H9 (cell line): ENCODE data around the gene SYNRG. TPM values are rescaled to one million over a fixed set of nuclear protein-coding genes. Genes with fewer than 3 reads are reported as not detected.
A peak's percentile ranks its signal among the peaks of the same experiment; 100 is the strongest.

Source experiments
- DNase-seq: peaks from one replicate; pipeline ENCODE4 v3.0.0-alpha.2; 2017
- H2AFZ ChIP-seq: one replicate; pipeline ENCODE4 v1.6.1; 2013; ENCODE audit warnings: mild to moderate bottlenecking, low read length, control low read depth, moderate library complexity
- H2AK5ac ChIP-seq: 2 replicates; pipeline ENCODE4 v1.6.1; 2013; ENCODE audit warnings: low read length, control low read depth, mixed read lengths; ENCODE audit not compliant: insufficient read length
- H2BK120ac ChIP-seq: one replicate; pipeline ENCODE4 v1.6.1; 2013; ENCODE audit warnings: low read depth, mild to moderate bottlenecking, low read length, control low read depth, inconsistent platforms; ENCODE audit not compliant: poor library complexity, severe bottlenecking
- H2BK12ac ChIP-seq: 2 replicates; pipeline ENCODE4 v1.6.1; 2013; ENCODE audit warnings: low read length, control low read depth, mixed read lengths, low read depth; ENCODE audit not compliant: insufficient read length
- H2BK15ac ChIP-seq: 2 replicates; pipeline ENCODE4 v1.6.1; 2013; ENCODE audit warnings: low read depth, low read length, control low read depth
- H2BK20ac ChIP-seq: one replicate; pipeline ENCODE4 v1.6.1; 2013; ENCODE audit warnings: low read depth, mild to moderate bottlenecking, low read length, control low read depth, inconsistent platforms; ENCODE audit not compliant: poor library complexity, severe bottlenecking
- H2BK5ac ChIP-seq: 2 replicates; pipeline ENCODE4 v1.6.1; 2013; ENCODE audit warnings: low read length, control low read depth, mixed read lengths; ENCODE audit not compliant: insufficient read length
- H3K14ac ChIP-seq: 2 replicates; pipeline ENCODE4 v1.6.1; 2013; ENCODE audit warnings: low read length, control low read depth; ENCODE audit not compliant: insufficient read depth
- H3K18ac ChIP-seq: 2 replicates; pipeline ENCODE4 v1.6.1; 2013; ENCODE audit warnings: low read depth, mild to moderate bottlenecking, mixed read lengths, low read length, control low read depth; ENCODE audit not compliant: insufficient read length
- H3K23ac ChIP-seq: 2 replicates; pipeline ENCODE4 v1.6.1; 2013; ENCODE audit warnings: low read length, control low read depth, mixed read lengths, low read depth; ENCODE audit not compliant: insufficient read length
- H3K23me2 ChIP-seq: 2 replicates; pipeline ENCODE4 v1.6.1; 2013; ENCODE audit warnings: low read depth, mild to moderate bottlenecking, mixed read lengths, low read length, control low read depth; ENCODE audit not compliant: insufficient read length, poor library complexity, severe bottlenecking
- H3K27ac ChIP-seq: 2 replicates; pipeline ENCODE4 v1.5.1; 2013; ENCODE audit warnings: low read length, control low read depth, mixed read lengths, low read depth; ENCODE audit not compliant: insufficient read length
- H3K27me3 ChIP-seq: 2 replicates; pipeline ENCODE4 v1.6.1; 2013; ENCODE audit warnings: low read length, control low read depth, inconsistent platforms; ENCODE audit not compliant: insufficient read depth
- H3K4ac ChIP-seq: 2 replicates; pipeline ENCODE4 v1.6.1; 2013; ENCODE audit warnings: low read depth, mild to moderate bottlenecking, control low read depth, inconsistent platforms, low read length, moderate library complexity
- H3K4me1 ChIP-seq: 2 replicates; pipeline ENCODE4 v1.6.1; 2013; ENCODE audit warnings: low read length, control low read depth, inconsistent platforms; ENCODE audit not compliant: insufficient read depth
- H3K4me2 ChIP-seq: 2 replicates; pipeline ENCODE4 v1.6.1; 2013; ENCODE audit warnings: low read length, control low read depth, mixed read lengths; ENCODE audit not compliant: insufficient read length, insufficient read depth
- H3K56ac ChIP-seq: 2 replicates; pipeline ENCODE4 v1.6.1; 2013; ENCODE audit warnings: low read depth, mild to moderate bottlenecking, mixed read lengths, low read length, control low read depth; ENCODE audit not compliant: insufficient read length
- H3K79me1 ChIP-seq: 2 replicates; pipeline ENCODE4 v1.6.1; 2013; ENCODE audit warnings: low read depth, mild to moderate bottlenecking, moderate library complexity, low read length, control low read depth, inconsistent platforms; ENCODE audit not compliant: insufficient read depth, poor library complexity, severe bottlenecking
- H3K79me2 ChIP-seq: 2 replicates; pipeline ENCODE4 v1.6.1; 2013; ENCODE audit warnings: low read length, control low read depth, inconsistent platforms; ENCODE audit not compliant: insufficient read depth
- H3K9ac ChIP-seq: 2 replicates; pipeline ENCODE4 v1.6.1; 2013; ENCODE audit warnings: low read length, control low read depth, mixed read lengths; ENCODE audit not compliant: insufficient read length; ENCODE audit errors: extremely low read depth
- H3K9me3 ChIP-seq: one replicate; pipeline ENCODE4 v1.6.1; 2013; ENCODE audit warnings: low read depth, low read length, inconsistent platforms; ENCODE audit not compliant: control insufficient read depth
- H3T11ph ChIP-seq: one replicate; pipeline ENCODE4 v1.6.1; 2013; ENCODE audit warnings: mild to moderate bottlenecking, low read length, control low read depth, inconsistent platforms
- H4K20me1 ChIP-seq: one replicate; pipeline ENCODE4 v1.6.1; 2013; ENCODE audit not compliant: control insufficient read depth, insufficient read length, insufficient read depth
- H4K5ac ChIP-seq: 2 replicates; pipeline ENCODE4 v1.6.1; 2013; ENCODE audit warnings: low read depth, mild to moderate bottlenecking, mixed read lengths, low read length, control low read depth; ENCODE audit not compliant: insufficient read length
- H4K8ac ChIP-seq: replicated peaks from 2 replicates; pipeline ENCODE4 v1.6.1; 2013; ENCODE audit warnings: low read length, control low read depth, mixed read lengths, low read depth; ENCODE audit not compliant: insufficient read length
- H4K91ac ChIP-seq: 2 replicates; pipeline ENCODE4 v1.6.1; 2013; ENCODE audit warnings: low read depth, mild to moderate bottlenecking, moderate library complexity, mixed read lengths, low read length, control low read depth; ENCODE audit not compliant: insufficient read length
- H3K27ac Mint-ChIP-seq, 3 experiments: 2 replicates in 2 of 3; 3 replicates in 1 of 3; pipeline ENCODE4 v1.8.0; 2020 to 2021; ENCODE audit warnings: mixed read lengths in 3 of 3, mild to moderate bottlenecking in 1 of 3, moderate library complexity in 1 of 3
- H3K27me3 Mint-ChIP-seq: 2 replicates; pipeline ENCODE4 v1.8.0; 2021; ENCODE audit warnings: low read depth, mild to moderate bottlenecking, moderate library complexity, mixed read lengths
- H3K36me3 Mint-ChIP-seq, 3 experiments: 2 replicates in 2 of 3; 3 replicates in 1 of 3; pipeline ENCODE4 v1.8.0; 2020 to 2021; ENCODE audit warnings: low read depth in 3 of 3, mixed read lengths in 3 of 3; ENCODE audit not compliant: insufficient read depth in 1 of 3
- H3K4me1 Mint-ChIP-seq, 2 experiments: 2 replicates each; pipeline ENCODE4 v1.8.0; 2020; ENCODE audit warnings: mixed read lengths in 2 of 2
- H3K4me3 Mint-ChIP-seq, 2 experiments: 2 replicates in 1 of 2; 3 replicates in 1 of 2; pipeline ENCODE4 v1.8.0; 2020 to 2021; ENCODE audit warnings: mild to moderate bottlenecking in 2 of 2, mixed read lengths in 2 of 2, moderate library complexity in 1 of 2
- H3K9me3 Mint-ChIP-seq, 2 experiments: 2 replicates in 1 of 2; 3 replicates in 1 of 2; pipeline ENCODE4 v1.8.0; 2020; ENCODE audit warnings: mild to moderate bottlenecking in 2 of 2, mixed read lengths in 2 of 2, moderate library complexity in 1 of 2
- CTCF ChIP-seq: fragments of 200-600 bp; sonication (generic); conservative IDR thresholded peaks from 3 replicates; pipeline ENCODE4 v1.8.0; 2021; ENCODE audit warnings: antibody characterized with exemption, mild to moderate bottlenecking
- WGBS: extraction: QIAGEN DNeasy Blood & Tissue Kit; methylation state at CpG from one replicate; pipeline ENCODE4 v1.1.7; 2013; ENCODE audit warnings: missing lambda C conversion rate, low lambda C conversion rate, mixed read lengths; ENCODE audit not compliant: insufficient read length; ENCODE audit errors: extremely low coverage; 5-methylcytosine and 5-hydroxymethylcytosine counted together
- total RNA-seq: library from RNA; stranded (reverse); gene quantifications from 2 replicates; pipeline ENCODE4 v1.2.1, GENCODE V29; 2021

Gene SYNRG
- total RNA-seq, 1 experiment from 2014 or later, result 30.5 TPM

- Mint-ChIP-seq H3K27me3 (no peaks in the 10 kb centered on the region), H3K4me1 (peaks cover 0 to 4% of the 10 kb centered on the region in 2 experiments; a peak in 1 of 4 replicates), H3K27ac (peak overlapping the region in 1 of 3 experiments; percentile 64; a peak in 1 of 7 replicates), H3K9me3 (no peaks in the 10 kb centered on the region), H3K36me3 (peaks cover 11 to 62% (median 35%) of the 10 kb centered on the region in 3 experiments; a peak in 6 of 7 replicates), H3K4me3 (no peak overlapping the region)
- Histone ChIP-seq H2AFZ (no peak overlapping the region), H3T11ph (no peak overlapping the region), H4K5ac (no peak overlapping the region), H3K9me3 (no peaks in the 10 kb centered on the region), H3K4me2 (no peak overlapping the region), H3K4me1 (no peaks in the 10 kb centered on the region), H3K14ac (no peak overlapping the region), H2BK5ac (no peak overlapping the region), H3K23ac (no peak overlapping the region), H3K18ac (no peak overlapping the region), H3K56ac (no peak overlapping the region), H2AK5ac (no peak overlapping the region), H2BK20ac (no peak overlapping the region), H3K79me1 (no peaks in the 10 kb centered on the region), H3K27me3 (no peaks in the 10 kb centered on the region), H2BK12ac (no peak overlapping the region), H3K79me2 (no peaks in the 10 kb centered on the region), H4K91ac (no peak overlapping the region), H3K9ac (no peak overlapping the region), H4K20me1 (no peaks in the 10 kb centered on the region), H3K27ac (no peak overlapping the region), H3K4ac (no peak overlapping the region), H3K23me2 (no peaks in the 10 kb centered on the region), H2BK15ac (no peak overlapping the region), H4K8ac (no peak overlapping the region), H2BK120ac (no peak overlapping the region)
- no peak for TF ChIP-seq CTCF
- no CpG with 5 or more reads among the region's 6 CpGs for WGBS
- no peak for DNase-seq
Observed at GRCh38 chr17:37516127-37516571, 93.1 kb downstream of the SYNRG start.
